DMS79 treated with DMSO at 0.1 percent for 48 hours (cell line): ENCODE results near the gene PIGZ.

Experiments
- DNase-seq: peaks from one replicate; lab custom pipeline; 2025; lab: John Stamatoyannopoulos, UW

PIGZ gene

GRCh38 chr3:197001972-197002700 is 33.5 kb upstream of the PIGZ start:
- no peak for DNase-seq

- DNase-seq = no peak
Observed at GRCh38 chr3:197001106-197001971, 32.7 kb upstream of the PIGZ start.

GRCh38 chr3:197000211-197000610 is 31.6 kb upstream of the PIGZ start:
- no peak for DNase-seq

- no peak for DNase-seq
Observed at GRCh38 chr3:196998966-196999760, 30.5 kb upstream of the PIGZ start.

GRCh38 chr3:196997311-196997710 is 28.7 kb upstream of the PIGZ start:
- no peak for DNase-seq

- DNase-seq = peak; percentile 99
Observed at GRCh38 chr3:196996454-196997265, 28.0 kb upstream of the PIGZ start.

- peak; percentile 69 for DNase-seq
Observed at GRCh38 chr3:196995646-196996355, 27.2 kb upstream of the PIGZ start.

GRCh38 chr3:196995027-196995426 is 26.4 kb upstream of the PIGZ start:
- DNase-seq = no peak

- no peak for DNase-seq
Observed at GRCh38 chr3:196994056-196994455, 25.4 kb upstream of the PIGZ start.

- DNase-seq = no peak
Observed at GRCh38 chr3:196992461-196993065, 23.9 kb upstream of the PIGZ start.

GRCh38 chr3:196991581-196992460 is 23.2 kb upstream of the PIGZ start:
- no peak for DNase-seq

- no peak for DNase-seq
Observed at GRCh38 chr3:196990601-196991007, 22.0 kb upstream of the PIGZ start.

- DNase-seq = peak; percentile 64
Observed at GRCh38 chr3:196989721-196990262, 21.2 kb upstream of the PIGZ start.

GRCh38 chr3:196988241-196989029 is 19.8 kb upstream of the PIGZ start:
- DNase-seq = no peak

GRCh38 chr3:196987022-196987421 is 18.4 kb upstream of the PIGZ start:
- DNase-seq = no peak

- DNase-seq = no peak
Observed at GRCh38 chr3:196985954-196986885, 17.6 kb upstream of the PIGZ start.

GRCh38 chr3:196985298-196985697 is 16.7 kb upstream of the PIGZ start:
- DNase-seq = no peak
